Activated CD4-positive, CD25-positive, alpha-beta regulatory T cell treated with anti-CD3 and anti-CD28 coated beads, Interleukin-2, amount 50 U/mL, for 24 hours (primary cell): Measurements from ENCODE around the gene B3GAT1.
"Not testable (repeated sequence)": the region's sequence is repeated elsewhere in the genome, so short reads cannot be mapped to it uniquely, and the experiment has no call there.

Source experiments
- ATAC-seq, 2 donors: fragments of 150-1000 bp; cut with Tn5 transposase; one replicate each; pipeline ENCODE4 v1.10.0; 2021; ENCODE audit warnings: mild to moderate bottlenecking in 1 of 2, moderate library complexity in 1 of 2

Gene B3GAT1, protein sequence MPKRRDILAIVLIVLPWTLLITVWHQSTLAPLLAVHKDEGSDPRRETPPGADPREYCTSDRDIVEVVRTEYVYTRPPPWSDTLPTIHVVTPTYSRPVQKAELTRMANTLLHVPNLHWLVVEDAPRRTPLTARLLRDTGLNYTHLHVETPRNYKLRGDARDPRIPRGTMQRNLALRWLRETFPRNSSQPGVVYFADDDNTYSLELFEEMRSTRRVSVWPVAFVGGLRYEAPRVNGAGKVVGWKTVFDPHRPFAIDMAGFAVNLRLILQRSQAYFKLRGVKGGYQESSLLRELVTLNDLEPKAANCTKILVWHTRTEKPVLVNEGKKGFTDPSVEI

DNA sequence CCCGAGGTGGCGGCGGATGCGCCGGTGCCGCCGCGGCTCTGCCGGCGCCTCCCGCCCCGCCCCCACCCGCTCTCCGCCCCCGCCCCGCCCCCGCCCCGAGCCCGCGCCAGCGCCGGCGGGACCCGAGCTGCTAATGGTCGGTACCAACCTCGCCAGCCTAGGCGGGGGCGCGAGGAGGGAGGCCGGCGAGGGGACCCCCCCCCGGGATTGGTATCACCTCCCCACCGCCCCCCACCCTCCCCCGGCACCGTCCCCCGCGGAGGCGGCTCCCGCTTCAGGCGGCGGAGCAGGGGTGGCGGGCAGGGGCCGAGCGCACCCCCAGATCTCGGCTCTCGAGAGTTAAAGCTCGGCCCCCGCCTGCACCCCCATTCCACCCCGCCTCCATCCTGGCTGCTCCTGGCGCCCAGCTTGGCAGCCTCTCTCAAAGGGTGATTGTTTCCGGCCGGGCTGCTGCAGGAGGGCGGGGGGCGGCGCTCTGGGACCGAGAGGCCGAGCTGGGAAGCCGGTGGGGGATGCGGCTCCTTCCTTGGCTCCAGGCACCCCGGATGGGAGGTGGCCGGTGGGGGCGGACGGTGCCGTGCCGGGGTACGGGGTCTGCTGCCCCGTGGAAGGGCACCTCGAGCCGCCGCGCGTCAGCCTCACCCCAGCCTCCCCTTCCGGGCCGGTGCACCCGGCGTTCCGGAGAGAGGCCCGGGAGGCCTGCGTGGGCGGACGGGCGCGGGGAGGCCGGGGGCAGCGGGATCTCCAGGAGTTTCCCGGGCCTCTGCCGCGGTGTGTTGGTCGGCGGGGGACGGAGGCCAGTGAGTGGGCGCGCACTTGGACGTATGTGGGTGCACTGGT lies at the start of gene B3GAT1:
TSS of gene B3GAT1 (minus strand) at position 40 of the 840 bp plus-strand sequence. CDS start 24,583 bp downstream, outside the sequence.
- no peak for ATAC-seq

DNA sequence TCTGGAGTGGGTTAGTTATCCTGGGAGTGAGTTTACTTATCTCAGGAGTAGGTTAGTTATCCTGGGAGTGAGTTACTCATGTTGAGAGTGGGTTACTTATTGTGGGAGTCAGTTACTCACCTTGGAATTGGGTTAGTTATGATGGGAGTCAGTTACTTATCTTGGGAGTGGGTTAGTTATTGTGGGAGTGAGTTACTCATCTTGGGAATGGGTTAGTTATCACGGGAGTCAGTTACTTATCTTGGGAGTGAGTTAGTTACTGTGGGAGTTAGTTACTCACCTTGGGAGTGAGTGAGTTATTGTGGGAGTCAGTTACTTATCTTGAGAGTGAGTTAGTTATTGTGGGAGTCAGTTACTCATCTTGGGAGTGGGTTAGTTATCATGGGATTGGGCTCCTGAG lies 49.6 kb upstream of the B3GAT1 start:
- ATAC-seq, result no peak

DNA sequence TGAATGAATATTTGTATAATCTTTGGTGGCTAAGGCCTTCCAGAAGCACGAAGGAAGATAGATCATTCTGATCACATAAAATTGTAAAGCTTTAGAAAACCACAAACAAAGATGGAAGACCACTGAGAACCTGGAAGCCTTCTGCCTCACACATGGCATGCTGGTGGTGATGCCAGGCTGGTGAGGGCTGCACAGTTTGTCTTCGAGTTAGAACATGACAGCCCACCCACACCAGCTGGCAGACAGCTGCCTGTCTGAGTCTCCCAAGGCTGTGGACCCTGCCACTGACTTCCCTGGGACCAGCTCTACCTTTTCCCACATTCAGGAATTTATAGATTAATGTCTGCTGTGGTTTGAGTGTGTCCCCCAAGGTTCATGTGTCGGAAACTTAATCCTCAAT lies 48.8 kb upstream of the B3GAT1 start:
- ATAC-seq, result no peak

DNA sequence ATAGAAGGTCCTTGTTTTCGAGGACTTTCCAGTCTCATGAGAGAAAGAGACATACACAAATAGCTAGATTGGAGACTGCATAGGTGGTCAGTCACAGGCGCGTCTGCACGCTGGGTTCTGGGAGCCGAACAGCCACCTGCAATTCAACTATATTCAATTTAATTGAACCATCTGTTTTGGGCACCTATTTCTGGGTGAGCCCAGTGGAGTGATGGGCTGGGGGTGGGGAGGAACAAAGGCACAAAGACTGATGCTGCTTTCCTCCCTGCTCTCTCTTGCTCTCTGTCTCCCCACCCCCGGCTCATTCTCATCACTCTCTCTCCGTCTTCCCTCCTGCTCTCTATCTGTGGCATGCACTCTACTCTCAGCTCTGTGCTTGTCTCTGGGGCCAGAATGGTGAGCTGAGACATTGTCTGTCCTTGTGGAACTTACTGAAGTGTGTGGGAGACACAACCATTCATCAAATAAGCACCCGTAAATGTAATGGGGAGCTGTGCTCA lies 48.1 kb upstream of the B3GAT1 start:
- ATAC-seq, result no peak

DNA sequence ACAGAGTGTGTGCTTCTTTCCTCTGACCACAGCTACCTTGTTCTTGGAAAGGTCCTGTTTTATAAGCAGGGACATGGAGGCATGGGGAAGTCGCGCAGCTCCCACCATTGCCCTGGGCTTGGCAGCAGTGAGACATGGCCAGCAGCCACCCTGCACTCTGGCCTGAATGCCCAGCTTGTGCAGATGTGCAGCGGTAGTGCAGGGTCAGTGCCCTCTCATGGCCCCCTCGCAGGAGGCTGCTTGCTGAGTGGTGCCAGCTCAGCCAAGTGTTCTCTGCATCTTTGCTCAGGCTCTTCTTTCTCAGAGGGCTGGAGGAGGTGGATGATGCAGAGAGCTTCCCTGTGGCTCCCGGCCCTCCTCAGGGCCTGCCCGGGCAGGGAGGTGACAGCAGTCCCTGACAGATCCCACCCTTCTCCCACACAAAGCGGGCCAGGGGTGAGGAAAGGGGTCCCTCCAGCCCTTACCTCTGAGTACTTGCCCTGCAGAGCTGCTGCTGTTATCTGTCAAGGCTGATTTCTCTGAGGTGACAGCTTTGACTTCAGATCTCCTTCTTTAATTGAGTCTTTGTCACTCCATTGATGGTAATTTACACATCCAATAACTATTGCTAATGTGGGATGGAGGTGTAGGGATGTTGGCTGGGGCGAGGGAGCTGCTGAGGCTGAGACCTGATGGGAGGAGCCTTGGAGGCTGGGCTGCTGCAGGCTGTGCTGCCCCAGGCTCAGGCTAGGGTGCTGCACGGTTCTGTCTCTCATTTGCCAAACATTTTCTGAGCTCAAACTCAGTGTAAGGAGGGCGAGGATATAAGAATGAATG lies 47.4 kb upstream of the B3GAT1 start:
- no peak for ATAC-seq

DNA sequence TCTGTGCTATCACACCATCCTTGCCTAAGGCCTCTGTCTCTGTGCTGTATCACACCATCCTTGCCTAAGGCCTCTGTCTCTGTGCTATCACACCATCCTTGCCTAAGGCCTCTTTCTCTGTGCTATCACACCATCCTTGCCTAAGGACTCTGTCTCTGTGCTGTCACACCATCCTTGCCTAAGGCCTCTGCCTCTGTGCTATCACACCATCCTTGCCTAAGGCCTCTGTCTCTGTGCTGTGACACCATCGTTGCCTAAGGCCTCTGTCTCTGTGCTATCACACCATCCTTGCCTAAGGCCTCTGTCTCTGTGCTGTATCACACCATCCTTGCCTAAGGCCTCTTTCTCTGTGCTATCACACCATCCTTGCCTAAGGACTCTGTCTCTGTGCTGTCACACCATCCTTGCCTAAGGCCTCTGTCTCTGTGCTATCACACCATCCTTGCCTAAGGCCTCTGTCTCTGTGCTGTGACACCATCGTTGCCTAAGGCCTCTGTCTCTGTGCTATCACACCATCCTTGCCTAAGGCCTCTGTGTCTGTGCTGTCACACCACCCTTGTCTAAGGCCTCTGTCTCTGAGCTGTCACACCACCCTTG lies 45.5 kb upstream of the B3GAT1 start:
- not testable (repeated sequence) for ATAC-seq

DNA sequence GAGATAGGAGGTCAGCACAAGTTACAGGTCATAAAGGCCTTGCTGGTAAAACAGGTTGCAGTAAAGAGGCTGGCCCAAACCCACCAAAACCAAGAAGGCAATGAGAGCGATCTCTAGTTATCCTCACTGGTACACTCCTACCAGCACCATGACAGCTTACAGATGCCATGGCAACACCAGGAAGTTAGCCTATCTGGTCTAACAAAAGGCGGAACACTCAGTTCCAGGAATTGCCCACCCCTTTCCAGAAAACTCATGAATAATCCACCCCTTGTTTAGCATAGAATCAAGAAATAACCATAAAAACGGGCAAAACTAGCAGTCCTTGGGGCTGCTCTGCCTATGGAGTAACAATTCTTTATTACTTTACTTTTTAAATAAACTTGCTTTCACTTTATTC lies 43.5 kb upstream of the B3GAT1 start:
- no peak for ATAC-seq

DNA sequence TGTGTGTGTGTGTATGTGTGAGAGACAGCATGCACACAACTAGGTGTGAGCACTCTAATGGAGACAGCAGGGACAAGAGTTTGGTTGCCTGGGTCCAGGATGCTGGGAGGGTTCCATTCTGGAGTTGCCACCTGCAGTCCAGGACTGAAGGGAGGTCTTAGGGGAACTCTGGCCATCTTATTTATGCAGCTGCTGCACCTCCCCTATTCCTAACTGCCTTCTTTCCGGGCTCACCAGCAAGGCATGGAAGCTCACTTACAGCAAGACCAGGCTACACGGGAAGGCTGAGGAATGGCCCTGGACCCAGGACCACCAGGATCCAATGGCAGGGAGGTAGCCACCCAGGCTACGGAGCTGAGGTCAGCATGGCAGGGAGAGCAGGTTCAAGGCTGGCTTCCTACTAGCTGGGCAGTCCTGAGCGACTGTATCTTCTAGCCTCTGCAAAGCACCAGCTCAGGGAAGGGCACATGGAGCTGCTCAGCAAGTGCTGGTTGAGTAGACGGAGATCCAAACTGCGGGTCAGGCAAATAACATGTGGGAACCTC lies 42.2 kb upstream of the B3GAT1 start:
- ATAC-seq, result no peak

DNA sequence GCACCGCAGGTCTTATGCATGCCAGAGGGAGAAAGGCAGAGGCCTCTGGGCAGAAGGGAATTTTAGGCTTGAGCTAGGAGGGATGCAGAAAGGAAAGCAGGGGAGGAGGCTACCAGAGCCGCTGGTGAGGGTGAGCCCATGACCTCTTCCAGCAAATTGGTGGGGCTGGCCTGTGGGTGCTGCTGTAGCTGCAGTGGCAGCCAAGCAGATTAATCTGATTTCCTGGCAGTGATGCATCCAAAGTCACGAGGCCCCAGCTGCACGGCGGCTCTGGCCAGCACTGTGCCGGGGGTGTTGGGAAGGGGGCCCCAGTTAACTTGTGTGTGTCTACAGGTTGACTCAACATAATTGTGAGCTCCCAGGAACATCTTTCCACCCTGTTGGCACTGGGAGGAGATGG lies 41.4 kb upstream of the B3GAT1 start:
- no peak for ATAC-seq

DNA sequence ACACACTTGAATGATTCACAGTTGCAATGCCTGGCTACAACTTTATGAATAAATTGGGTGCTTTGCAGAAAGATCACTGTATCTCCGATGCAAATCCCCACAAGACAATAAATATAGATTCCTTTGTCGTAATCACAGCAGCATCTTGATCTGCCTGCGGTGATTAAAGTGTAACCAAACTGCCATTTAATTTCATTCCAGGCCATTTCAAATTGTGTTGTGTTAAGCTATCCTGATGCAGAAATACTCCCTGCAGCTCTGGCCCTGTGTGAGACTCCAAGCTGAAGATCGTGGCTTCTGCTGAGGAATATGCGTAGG lies 40.8 kb upstream of the B3GAT1 start:
- no peak for ATAC-seq

DNA sequence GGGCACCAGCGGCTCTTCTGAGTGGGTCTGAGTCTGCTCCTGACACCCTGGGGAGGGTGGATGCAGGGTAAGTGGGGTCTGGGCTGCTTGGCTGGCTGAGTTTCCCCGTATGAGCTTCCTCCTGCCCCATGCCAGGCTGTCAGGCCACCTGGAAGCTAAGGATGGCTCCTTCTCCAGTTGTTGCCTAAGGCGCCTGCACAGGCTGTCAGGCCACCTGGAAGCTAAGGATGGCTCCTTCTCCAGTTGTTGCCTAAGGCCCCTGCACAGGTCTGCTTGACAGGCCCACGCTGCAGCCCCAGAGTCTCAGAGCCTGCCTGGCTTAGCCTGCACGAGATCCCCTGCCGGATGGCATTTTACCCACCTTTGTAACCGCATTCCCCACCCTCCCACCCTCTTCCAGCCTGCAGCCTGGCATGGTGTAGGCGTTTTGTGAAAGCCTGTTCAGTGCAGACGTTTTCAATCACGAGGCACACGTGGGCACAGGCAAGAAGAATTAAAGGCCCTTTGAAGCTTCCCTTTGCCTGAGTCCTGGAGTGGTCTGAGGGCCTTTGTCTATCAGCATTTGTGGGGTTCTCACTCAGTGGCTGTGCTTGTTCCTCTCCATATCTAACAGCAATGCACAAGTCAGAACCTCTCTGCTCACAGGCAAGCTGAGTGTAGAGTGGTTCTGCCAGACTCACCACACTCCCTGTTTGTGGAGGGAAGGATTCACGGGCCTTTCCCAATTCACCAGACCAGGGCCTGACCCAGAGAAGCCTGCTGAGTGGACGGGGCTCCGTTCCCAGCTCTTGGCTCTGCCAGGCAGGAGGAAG lies 40.2 kb upstream of the B3GAT1 start:
- no peak for ATAC-seq

DNA sequence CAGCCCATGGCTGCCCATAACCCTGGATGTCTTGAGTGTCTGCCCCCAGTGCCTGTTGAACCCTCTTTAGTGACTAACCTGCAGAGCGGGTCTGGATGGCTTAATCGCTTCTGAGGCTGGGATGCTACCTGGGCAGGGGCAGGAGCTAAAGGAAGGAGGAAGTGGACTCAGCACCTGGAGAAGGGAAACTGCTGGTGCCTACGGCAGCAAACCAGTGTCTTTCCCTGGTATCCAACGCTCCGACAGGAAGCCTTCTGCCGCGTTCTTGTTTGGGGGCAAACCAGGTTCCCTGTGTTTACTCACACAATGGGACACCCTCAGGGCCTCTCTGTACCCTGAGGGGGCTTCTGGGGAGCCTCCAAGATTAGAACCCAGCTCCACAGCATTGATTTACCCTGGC lies 38.1 kb upstream of the B3GAT1 start:
- no peak for ATAC-seq

DNA sequence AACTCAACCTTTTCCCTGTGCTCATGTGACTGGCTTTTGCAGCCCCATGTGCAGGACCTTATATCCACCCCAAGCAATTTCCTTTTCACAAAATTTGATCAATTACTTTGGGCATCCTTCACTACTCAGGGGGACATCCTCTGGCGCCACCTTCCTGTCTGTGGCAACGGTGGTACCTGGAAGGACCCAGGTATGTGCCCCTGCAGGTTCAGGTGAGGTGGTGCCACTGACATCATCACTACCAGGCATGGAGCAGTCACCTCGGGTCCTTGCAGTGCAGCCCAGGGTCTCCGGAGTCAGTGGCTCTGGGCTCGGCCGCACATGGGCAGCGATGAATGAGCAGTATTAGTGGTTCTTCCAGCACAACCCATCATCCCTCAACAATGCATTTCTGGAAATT lies 37.7 kb upstream of the B3GAT1 start:
- ATAC-seq, result peak in 1 of 2 donors; percentile 21

DNA sequence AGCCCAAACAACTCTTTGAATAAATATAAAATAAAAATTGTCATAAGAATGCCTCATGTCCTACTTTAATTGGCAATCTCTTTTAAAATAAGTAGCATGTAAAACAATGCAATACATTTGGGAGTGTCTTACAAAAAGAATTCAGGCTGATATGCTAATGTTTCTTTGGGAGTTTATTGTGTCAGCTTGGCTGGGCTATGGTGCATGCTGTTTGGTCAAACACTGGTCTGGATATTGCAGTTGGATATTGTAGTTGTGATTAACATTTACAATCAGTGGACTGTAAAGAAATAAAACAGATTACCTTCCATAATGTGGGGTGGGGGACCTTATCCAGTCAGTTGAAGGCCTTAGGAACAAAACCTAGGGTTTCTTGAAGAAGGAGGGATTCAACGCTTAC lies 37.0 kb upstream of the B3GAT1 start:
- ATAC-seq, result no peak

DNA sequence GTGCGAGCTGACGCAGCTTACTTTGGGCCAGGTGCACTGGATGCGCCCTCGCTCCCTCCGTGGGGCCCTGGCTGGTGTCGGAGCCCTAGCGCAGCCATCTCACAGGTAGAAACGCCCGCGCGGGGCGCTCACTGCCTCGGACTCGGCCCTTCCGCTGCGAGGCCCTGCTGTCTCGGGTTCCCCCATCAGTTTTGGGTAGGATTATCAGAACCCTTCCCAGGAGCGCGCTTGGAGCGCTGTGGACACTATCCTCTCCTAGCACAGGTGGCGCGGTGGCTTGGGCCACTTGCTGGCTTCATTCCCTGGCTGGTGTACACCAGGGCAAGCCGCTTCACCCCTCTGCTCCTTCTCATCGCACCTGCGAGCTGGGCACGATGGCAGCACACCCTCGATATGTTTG lies 35.7 kb upstream of the B3GAT1 start:
- no peak for ATAC-seq

DNA sequence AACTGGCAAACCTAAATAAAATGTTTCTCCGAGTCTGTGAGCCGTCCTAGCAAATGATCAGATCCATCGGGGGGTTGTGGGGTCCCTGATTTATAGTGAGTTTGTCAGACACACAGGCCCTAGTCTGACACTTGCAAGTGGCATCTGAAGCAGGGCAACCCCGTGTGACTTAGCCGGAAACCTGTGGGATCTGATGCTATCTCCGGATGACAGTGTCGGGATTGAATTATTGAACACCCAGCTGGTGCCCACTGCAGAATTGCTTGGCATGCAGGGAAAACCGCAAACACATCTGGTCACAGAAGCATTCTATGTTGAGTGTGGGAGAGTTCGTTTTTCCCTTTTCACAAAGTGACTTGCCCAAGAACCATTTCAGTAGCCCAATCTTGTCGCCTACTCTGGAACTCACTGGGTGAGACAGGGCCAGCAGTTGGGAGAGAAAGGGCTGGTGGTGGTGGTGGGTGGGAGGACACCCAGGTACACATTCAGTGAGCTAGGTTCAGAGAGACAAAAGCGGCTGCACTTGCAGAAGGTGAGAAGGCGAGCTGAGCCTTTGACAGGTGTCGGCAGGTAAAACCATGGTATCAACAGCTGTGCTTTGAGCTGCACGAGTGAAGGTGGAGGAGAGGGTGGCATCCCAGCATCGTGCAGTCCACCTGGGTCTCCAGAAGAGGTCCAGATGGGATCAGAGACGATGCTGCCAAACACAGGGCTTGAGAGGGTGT lies 33.7 kb upstream of the B3GAT1 start:
- no peak for ATAC-seq

DNA sequence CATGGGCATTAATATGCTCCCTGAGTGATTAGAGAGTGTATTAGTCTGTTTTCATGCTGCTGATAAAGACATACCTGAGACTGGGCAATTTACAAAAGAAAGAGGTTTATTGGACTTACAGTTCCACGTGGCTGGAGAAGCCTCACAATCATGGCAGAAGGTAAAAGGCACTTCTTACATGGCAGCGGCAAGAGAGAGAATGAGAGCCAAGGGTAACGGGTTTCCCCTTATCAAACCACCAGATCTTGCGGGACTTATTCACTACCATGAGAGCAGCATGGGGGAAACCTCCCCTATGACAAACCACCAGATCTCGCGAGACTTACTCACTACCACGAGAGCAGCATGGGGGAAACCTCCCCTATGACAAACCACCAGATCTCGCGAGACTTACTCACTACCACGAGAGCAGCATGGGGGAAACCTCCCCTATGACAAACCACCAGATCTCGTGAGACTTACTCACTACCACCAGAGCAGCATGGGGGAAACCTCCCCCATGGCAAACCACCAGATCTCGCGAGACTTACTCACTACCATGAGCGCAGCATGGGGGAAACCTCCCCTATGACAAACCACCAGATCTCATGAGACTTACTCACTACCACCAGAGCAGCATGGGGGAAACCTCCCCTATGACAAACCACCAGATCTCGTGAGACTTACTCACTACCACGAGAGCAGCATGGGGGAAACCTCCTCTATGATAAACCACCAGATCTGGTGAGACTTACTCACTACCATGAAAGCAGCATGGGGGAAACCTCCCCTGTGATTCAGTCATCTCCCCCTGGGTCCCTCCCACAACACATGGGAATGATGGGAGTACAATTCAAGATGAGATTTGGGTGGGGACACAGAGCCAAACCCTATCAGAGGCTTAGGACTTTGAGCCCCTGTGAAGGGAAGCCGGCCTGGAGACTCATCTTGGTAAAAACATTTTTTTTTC lies 32.4 kb upstream of the B3GAT1 start:
- not testable (repeated sequence) for ATAC-seq

DNA sequence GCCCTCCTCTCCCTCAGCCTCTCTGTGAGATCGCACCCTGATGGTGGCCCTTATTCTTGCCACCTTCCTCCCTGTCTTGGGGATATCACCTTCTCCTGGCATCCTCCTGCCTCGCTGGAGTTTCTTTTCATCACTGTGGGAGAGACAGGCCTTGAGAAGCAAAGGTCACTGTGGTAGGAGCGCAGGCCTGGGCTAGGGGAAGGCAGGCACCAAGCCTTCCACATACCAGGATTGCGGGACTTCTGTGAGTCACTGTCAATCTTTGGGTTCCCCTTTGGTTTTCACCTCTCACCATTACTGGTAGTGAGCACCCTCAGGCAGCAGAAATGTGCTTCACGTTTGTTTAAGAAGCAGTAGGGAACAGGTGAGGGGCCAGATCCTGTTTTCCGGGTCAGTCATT lies 31.2 kb upstream of the B3GAT1 start:
- ATAC-seq, result no peak

DNA sequence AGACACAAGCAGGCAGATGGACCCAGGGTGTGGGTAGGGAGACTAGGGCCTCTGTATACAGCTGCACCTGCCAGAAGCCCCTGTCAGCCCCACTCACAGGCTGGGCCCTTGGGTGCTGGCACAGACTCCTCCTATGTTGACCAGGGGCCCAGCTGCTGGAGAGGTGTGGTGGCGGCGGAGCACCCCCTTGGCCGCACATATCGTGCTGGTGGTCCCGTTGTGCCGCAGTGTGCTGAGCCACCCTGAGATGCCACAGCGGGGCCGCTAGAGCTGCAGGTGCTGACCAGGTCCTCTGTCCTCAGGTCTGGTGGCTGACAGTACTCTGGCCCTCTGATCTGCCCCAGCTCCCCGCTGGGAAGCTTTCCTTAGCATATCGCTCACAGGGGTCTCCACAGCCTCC lies 30.2 kb upstream of the B3GAT1 start:
- ATAC-seq, result no peak

DNA sequence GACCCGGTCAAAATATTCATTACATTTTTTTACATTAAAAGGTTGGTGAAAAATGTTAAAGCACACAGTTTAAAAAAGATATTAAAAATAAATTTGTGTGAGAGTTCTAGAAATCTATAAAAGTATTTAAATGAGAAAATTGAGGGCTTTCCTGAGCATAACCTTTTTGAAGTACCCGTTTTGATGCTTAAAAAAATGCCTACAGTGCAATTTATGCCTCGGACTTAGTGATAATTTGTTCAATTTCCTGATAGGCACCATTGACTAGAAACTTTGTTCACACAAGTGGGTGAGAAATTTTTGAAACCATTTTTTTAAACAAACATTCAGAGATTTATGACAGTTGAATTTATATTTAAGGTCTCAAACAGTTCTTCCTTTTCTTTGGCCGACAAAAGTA lies 29.7 kb upstream of the B3GAT1 start:
- ATAC-seq, result no peak
